ENCODE data around the gene CAVIN3. TPM values are rescaled to one million over a fixed set of nuclear protein-coding genes. Genes with fewer than 3 reads are reported as not detected.

The CAVIN3 gene
- total RNA-seq, 1 donor from 2014 or later: 177 TPM

GRCh38 chr11:6270584-6271246, 49.6 kb downstream of the CAVIN3 start:
- no peak for DNase-seq (ENCODE audit: low spot score)

- DNase-seq (ENCODE audit: low spot score): no peak
Observed at GRCh38 chr11:6269994-6270393, 50.3 kb downstream of the CAVIN3 start.

Other genes with a start within 250 kb of the CAVIN3 start
- 1.7 TPM for gene OR56B4, start 212.8 kb downstream of the CAVIN3 start, total RNA-seq (ENCODE audit: insufficient read depth, low replicate concordance)
- not detected for gene OR52B2, start 150.2 kb downstream of the CAVIN3 start, total RNA-seq (ENCODE audit: insufficient read depth, low replicate concordance)
- gene OR52W1, start 121.3 kb downstream of the CAVIN3 start, total RNA-seq (ENCODE audit: insufficient read depth, low replicate concordance): not detected
- not detected for gene C11orf42, start 114.9 kb downstream of the CAVIN3 start, total RNA-seq (ENCODE audit: insufficient read depth, low replicate concordance)
- gene FHIP1B, start 85.9 kb downstream of the CAVIN3 start, total RNA-seq (ENCODE audit: insufficient read depth, low replicate concordance): 11.6 TPM
- gene CNGA4, start 81.4 kb downstream of the CAVIN3 start, total RNA-seq (ENCODE audit: insufficient read depth, low replicate concordance): not detected
- gene CCKBR, start 60.7 kb downstream of the CAVIN3 start, total RNA-seq (ENCODE audit: insufficient read depth, low replicate concordance): not detected
- 18.1 TPM for gene SMPD1, start 70.0 kb upstream of the CAVIN3 start, total RNA-seq (ENCODE audit: insufficient read depth, low replicate concordance)
- gene APBB1, start 98.6 kb upstream of the CAVIN3 start, total RNA-seq (ENCODE audit: insufficient read depth, low replicate concordance): 28.9 TPM
- 3.4 TPM for gene HPX, start 120.5 kb upstream of the CAVIN3 start, total RNA-seq (ENCODE audit: insufficient read depth, low replicate concordance)
- gene TRIM3, start 153.4 kb upstream of the CAVIN3 start, total RNA-seq (ENCODE audit: insufficient read depth, low replicate concordance): 49.8 TPM
- gene ARFIP2, start 160.8 kb upstream of the CAVIN3 start, total RNA-seq (ENCODE audit: insufficient read depth, low replicate concordance): 33.2 TPM
- gene TIMM10B, start 161.0 kb upstream of the CAVIN3 start, total RNA-seq (ENCODE audit: insufficient read depth, low replicate concordance): 26.7 TPM
- 9.1 TPM for gene DNHD1, start 176.8 kb upstream of the CAVIN3 start, total RNA-seq (ENCODE audit: insufficient read depth, low replicate concordance)

All from umbilical cord (tissue), 2 donors.